T-helper 1 cell treated with Interleukin-12 subunit alpha and Interleukin-12 subunit beta and Interleukin-4 antibody, amounts not matched to agents 30 μg/mL and 1 μg/mL, for 36 hours (primary cell): ENCODE results near the gene LHPP.

Experiments used
- H3K27ac Mint-ChIP-seq: one replicate; pipeline ENCODE4 v1.8.0; 2021; ENCODE audit warnings: mild to moderate bottlenecking, mixed read lengths
- H3K27me3 Mint-ChIP-seq: one replicate; pipeline ENCODE4 v1.8.0; 2021; ENCODE audit warnings: low read depth, mixed read lengths
- H3K36me3 Mint-ChIP-seq: one replicate; pipeline ENCODE4 v1.8.0; 2021; ENCODE audit warnings: low read depth, mixed read lengths
- H3K4me1 Mint-ChIP-seq: one replicate; pipeline ENCODE4 v1.8.0; 2021; ENCODE audit warnings: low read depth, mixed read lengths
- H3K4me3 Mint-ChIP-seq: one replicate; pipeline ENCODE4 v1.8.0; 2021; ENCODE audit warnings: mild to moderate bottlenecking, moderate library complexity, mixed read lengths
- H3K9me3 Mint-ChIP-seq: one replicate; pipeline ENCODE4 v1.8.0; 2021; ENCODE audit warnings: mixed read lengths

The LHPP gene

DNA sequence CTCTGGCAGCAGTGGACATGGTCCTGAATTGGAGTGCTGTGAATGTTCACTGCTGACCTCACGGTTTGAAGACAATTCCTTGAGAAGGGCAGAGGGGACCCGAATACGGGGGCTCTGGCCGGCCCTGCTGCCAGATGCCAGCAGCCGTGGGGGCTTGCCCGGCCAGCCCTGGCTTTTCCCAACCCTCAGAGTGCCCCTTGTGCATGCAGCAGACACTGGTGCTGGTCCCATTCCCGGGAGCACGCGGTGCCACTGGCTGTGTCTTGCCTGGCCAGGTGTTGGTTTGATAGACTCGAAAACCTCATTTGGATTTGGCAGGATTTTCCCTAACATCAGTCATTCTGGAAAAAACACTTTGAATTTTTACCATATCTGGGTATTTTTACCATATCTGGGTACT is 49.1 kb downstream of the LHPP start:
- H3K9me3 Mint-ChIP-seq = no peaks in the 10 kb centered on the region
- H3K4me1 Mint-ChIP-seq = peaks cover 3% of the 10 kb centered on the region
- H3K27me3 Mint-ChIP-seq = peaks cover 3% of the 10 kb centered on the region
- H3K27ac Mint-ChIP-seq = no peak overlapping the region
- no peak overlapping the region for H3K4me3 Mint-ChIP-seq
- H3K36me3 Mint-ChIP-seq = no peaks in the 10 kb centered on the region

DNA sequence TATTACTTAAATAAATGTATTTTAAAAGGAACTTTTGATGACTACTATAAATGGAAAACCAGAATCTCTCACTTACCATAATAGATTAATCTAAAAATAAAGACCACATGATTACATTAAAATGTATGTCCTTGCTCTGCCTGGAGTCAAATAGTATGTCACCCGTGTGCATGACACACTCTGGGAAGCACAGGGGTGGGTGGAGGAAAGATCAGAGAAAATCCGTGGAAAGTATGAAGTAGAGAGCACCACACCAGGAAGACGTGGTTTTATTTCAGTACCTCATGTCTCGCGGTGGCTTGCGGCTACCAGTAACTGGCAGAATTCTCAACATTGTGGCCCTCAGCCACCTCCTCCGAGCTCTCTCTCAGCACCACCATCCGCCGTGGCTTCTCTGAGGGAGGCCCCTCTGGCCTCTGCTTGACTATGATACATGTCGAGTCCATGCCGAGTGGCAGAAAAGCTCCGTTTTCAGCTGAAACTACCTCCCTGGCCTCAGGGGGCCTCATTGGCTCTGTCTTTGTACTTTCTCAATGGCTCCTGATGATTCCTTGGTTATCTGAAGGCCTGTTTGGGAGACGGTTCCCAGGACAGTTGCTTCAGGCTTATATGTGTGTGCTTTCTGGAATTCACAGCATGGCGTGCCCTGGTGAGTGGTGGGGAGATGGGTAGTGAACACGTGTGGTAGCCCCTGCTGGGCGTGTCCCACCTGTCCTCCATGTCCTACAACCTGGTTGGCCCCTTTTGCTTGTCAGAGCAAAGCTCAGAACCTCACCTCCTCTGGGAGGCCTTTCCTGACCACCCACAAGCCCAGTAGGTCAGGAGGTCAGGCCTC is 49.8 kb downstream of the LHPP start:
- peaks cover 3% of the 10 kb centered on the region for H3K27me3 Mint-ChIP-seq
- H3K4me1 Mint-ChIP-seq = peaks cover 3% of the 10 kb centered on the region
- no peak overlapping the region for H3K4me3 Mint-ChIP-seq
- H3K36me3 Mint-ChIP-seq = no peaks in the 10 kb centered on the region
- no peak overlapping the region for H3K27ac Mint-ChIP-seq
- H3K9me3 Mint-ChIP-seq = no peaks in the 10 kb centered on the region

DNA sequence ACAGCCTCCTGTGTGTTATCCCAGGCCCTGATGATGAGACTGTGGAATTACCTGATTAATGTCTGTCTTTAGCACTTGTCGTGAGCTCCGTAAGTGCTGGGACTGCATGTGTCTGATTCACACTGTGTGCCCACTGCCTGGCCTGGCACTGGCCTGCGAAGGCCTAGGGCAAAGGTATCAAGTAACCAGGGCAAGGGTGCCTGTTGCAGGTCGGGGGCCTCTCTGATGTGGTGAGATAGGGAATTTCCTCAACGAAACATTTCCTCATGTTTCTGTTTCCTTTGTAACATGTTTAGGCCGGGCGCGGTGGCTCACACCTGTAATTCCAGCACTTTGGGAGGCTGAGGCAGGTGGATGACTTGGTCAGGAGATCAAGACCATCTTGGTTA is 50.4 kb downstream of the LHPP start:
- H3K36me3 Mint-ChIP-seq = no peaks in the 10 kb centered on the region
- no peaks in the 10 kb centered on the region for H3K9me3 Mint-ChIP-seq
- no peak overlapping the region for H3K27ac Mint-ChIP-seq
- H3K4me1 Mint-ChIP-seq = peaks cover 3% of the 10 kb centered on the region
- no peak overlapping the region for H3K4me3 Mint-ChIP-seq
- peaks cover 3% of the 10 kb centered on the region for H3K27me3 Mint-ChIP-seq

DNA sequence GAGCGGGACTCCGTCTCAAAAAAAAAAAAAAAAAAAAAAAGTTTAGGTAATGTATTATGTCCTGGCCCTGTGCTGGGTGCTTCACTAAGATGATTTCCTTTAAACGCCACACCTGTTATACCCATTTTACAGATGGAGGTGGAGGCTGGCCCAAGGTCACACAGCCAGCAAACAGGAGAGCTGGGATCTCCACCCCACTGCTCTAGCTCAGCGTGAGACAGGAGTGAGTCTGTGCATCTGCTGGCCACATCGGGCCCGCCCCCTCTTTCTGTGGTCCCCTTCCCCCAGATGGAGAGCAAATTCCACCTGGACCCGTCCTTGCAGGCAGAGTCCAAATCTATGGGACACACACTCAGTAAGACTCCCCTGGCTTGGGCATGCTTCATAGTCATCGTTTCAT is 51.0 kb downstream of the LHPP start:
- peaks cover 3% of the 10 kb centered on the region for H3K27me3 Mint-ChIP-seq
- H3K36me3 Mint-ChIP-seq = no peaks in the 10 kb centered on the region
- no peaks in the 10 kb centered on the region for H3K9me3 Mint-ChIP-seq
- no peak overlapping the region for H3K4me3 Mint-ChIP-seq
- H3K4me1 Mint-ChIP-seq = peaks cover 3% of the 10 kb centered on the region
- H3K27ac Mint-ChIP-seq = no peak overlapping the region

DNA sequence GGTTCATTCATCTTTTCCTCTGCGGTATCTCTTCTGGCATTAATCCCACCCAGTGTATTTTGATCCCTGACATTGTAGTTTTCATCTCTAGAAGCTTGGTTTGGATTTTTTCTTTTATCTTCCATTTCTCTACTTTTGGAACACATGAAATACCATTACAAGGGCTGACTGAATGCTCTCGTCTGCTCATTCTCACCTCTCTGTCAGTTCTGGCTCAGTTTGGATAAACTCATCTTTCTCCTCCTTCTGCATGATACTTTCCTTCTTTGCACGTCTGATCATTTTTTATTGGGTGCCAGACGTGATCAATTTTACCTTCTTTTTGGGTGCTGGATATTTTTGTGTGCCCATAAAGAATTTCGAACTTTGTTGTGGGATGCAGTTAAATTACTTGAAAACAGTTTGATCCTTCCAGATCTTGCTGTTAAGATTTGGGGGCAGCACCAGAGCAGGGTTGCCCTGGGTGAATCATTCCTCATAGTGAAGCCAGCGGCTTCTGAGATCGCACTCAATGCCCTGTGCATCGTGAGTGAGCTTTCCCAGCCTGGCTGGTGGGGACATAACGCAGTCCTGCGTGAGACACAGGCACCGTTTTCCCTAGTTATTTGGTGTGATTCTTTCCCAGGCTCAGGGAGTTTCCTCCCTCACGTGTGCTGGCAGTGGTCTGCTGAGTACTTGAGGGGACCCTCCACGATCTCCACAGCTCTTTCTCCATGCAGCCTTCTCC is 53.8 kb downstream of the LHPP start:
- Mint-ChIP-seq H3K4me3 (no peak overlapping the region), H3K4me1 (peaks cover 3% of the 10 kb centered on the region), H3K27me3 (peaks cover 3% of the 10 kb centered on the region), H3K36me3 (no peaks in the 10 kb centered on the region), H3K9me3 (no peaks in the 10 kb centered on the region), H3K27ac (no peak overlapping the region)

DNA sequence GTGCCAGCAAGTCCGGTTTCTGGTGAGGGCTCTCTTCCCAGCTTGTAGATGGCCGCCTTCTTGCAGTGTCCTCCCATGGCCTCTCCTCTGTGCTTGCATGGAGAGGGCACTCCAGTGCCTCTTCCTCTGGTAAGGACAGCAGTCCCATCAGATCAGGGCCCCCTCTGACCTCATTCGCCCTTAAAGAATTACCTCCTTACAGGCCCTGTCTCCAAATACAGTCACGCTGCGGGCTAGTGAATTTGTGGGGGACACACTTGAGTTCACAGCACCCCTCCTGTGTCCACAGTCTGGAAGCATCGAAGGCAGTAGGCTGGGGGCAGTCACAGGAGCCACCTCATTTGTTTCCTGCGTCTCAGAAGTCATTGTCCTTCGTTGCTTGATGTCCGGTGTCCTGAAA is 54.6 kb downstream of the LHPP start:
- H3K4me3 Mint-ChIP-seq = no peak overlapping the region
- H3K36me3 Mint-ChIP-seq = no peaks in the 10 kb centered on the region
- no peak overlapping the region for H3K27ac Mint-ChIP-seq
- no peaks in the 10 kb centered on the region for H3K9me3 Mint-ChIP-seq
- H3K27me3 Mint-ChIP-seq = peaks cover 3% of the 10 kb centered on the region
- H3K4me1 Mint-ChIP-seq = peaks cover 2% of the 10 kb centered on the region

DNA sequence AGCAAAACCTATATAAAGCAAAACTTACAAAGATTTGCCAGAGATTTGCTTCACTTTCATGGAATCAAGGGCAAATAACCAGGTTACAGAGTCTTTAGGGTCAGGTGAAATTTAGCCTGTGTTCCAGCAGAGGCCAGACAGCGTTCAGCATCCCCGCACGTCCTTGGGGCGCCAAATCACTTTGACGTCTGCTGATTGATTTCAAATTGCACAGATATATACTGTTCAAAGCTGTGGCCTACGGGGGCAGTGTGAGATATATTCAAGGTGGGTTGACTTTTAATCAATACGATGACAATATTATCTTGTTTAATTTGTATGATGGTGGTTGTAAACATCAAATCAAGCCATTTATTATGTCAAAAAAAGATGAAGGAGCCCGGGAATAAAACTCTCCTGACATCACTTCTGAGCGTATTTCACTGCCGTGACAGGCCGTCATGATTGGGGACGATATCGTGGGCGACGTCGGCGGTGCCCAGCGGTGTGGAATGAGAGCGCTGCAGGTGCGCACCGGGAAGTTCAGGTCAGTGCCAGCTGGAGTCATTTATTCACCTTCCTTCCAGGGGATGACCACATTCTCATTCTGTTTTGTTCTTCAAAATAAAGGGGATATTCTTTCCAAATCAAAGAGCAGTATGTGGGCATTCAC is 55.2 kb downstream of the LHPP start:
- no peak overlapping the region for H3K27ac Mint-ChIP-seq
- peaks cover 3% of the 10 kb centered on the region for H3K27me3 Mint-ChIP-seq
- no peaks in the 10 kb centered on the region for H3K4me1 Mint-ChIP-seq
- H3K36me3 Mint-ChIP-seq = no peaks in the 10 kb centered on the region
- H3K9me3 Mint-ChIP-seq = no peaks in the 10 kb centered on the region
- no peak overlapping the region for H3K4me3 Mint-ChIP-seq

DNA sequence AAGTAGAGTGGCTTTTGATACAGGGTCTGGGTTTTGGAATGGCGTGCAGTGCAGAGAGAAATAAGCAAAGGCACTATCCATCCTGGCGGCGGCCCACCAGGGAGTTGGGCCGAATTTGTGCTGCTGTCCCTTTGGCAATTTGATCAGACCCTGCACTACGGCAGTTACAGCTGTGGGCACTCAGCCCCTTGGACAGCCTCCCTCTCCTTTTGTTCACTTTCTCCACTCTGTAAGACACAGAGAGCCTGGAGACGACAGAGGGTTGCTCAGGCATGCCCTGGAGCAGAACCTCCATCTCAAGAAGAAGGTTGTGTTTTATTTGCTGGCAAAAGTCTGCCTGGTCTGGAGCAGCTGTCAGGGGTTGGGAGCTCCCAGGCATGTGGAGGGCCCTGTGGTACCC is 55.8 kb downstream of the LHPP start:
- H3K27ac Mint-ChIP-seq = no peak overlapping the region
- peaks cover 3% of the 10 kb centered on the region for H3K27me3 Mint-ChIP-seq

DNA sequence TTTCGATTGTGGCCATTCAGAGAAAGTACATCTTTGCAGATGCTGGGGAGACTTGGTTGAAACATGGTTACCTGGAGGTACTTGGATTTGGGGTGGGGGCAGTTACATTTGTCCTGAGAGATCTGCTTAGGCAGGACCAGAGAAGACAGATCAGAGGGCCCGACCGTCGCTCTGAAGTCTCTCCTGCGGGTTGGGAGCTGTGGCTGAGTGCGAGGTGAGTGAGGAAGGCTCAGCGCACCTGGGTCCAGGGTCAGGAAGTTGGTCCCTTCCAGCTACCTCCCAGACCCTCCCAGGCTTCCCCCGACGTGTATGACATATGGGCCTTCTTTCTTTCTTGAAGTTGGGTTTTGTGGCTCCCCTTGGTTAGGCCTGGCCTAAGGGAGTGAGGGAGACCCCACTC is 56.3 kb downstream of the LHPP start:
- Mint-ChIP-seq H3K9me3 (no peaks in the 10 kb centered on the region), H3K27ac (no peak overlapping the region)

More for the DNA sequence above, 55.8 kb downstream of the LHPP start:
- no peaks in the 10 kb centered on the region for H3K36me3 Mint-ChIP-seq
- no peak overlapping the region for H3K4me3 Mint-ChIP-seq
- no peaks in the 10 kb centered on the region for H3K4me1 Mint-ChIP-seq
- no peaks in the 10 kb centered on the region for H3K9me3 Mint-ChIP-seq

DNA sequence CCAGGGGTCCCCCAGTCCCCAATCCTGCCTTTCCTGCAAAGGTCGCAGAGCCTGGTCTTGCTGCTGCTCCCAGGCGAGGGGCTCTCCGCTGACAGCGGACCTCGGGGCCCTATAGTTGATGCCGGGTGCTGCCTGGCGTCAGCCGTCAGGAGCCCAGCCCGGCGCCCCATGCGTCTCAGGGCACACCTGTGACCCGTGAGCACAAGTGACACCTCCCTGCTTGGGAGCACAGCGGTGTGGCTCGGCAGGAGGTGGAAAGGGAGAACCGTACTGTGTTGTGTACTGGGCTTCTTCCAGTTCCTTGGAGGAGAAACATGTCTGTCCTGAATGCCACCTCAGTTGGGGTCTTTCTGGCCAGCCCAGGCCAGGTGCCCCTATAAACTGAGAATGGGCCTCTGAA is 56.7 kb downstream of the LHPP start:
- Mint-ChIP-seq H3K4me3 (no peak overlapping the region), H3K27ac (no peak overlapping the region), H3K36me3 (no peaks in the 10 kb centered on the region), H3K27me3 (peaks cover 3% of the 10 kb centered on the region), H3K4me1 (no peaks in the 10 kb centered on the region), H3K9me3 (no peaks in the 10 kb centered on the region)

More for the DNA sequence above, 56.3 kb downstream of the LHPP start:
- Mint-ChIP-seq H3K36me3 (no peaks in the 10 kb centered on the region), H3K27me3 (peaks cover 3% of the 10 kb centered on the region), H3K4me1 (no peaks in the 10 kb centered on the region), H3K4me3 (no peak overlapping the region)

DNA sequence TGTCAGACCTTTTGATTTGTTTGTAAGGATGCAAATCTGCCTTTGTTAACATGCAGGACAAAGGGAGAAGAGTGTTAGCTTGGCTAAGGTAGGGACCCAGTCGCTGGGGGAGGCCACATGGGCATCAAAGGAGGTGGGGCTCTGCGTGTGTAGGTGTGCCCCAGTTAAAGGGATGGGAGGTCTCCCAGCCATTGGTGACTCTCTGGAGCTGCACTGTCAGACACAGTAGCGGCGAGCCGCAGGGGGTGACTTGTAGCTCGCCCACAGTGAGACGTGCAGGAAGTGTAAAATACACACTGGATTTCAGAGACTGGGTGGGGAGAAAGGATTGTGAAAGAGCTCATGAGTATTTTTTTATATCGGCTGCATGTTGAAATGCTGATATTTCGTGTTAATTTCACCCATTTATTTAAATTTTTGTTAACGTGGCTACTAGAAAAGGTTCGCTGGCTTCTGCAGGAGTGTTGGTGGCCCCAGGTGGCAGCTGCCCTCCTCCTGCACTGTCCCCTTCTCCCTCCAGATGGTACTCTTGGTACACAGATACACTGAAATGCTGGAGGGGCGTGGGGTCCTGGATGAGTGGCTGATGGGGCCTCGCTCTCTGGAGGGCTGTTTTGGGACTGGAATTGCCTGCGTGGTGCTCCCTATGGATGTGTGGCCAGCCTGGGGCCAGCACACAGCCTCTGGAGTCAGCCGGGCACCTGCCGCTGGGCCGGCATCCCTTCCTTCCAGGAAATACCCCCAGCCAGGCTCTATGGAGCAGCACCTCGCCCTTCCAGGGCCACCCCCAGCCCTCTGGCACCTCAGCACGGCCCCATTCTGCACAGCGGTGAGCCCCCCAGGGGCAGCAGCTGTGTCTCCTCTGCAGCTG is 59.2 kb downstream of the LHPP start:
- no peaks in the 10 kb centered on the region for H3K9me3 Mint-ChIP-seq
- no peak overlapping the region for H3K4me3 Mint-ChIP-seq
- H3K27me3 Mint-ChIP-seq = no peaks in the 10 kb centered on the region
- H3K27ac Mint-ChIP-seq = no peak overlapping the region
- H3K36me3 Mint-ChIP-seq = no peaks in the 10 kb centered on the region
- no peaks in the 10 kb centered on the region for H3K4me1 Mint-ChIP-seq

DNA sequence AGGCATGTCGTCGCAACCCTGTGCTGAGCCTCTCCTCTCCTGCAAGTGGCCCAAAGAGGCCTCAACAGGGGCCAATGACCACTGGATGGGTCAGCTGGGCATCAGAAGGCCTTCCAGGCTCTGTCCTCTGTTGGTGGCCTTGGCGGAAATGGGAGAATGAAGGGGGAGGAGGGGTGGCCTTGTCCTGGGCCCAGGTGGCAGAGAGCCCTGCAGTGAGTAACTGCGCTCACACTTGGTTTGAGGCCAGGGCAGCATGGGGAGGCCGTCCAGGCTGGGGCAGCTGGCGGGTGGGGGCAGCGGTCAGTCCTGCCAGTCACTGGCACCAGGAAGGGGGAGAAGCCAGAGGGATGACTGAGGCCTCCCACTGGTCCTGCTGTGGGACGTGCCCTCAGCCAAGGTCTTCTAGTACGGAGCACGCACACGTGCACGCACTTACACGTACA is 59.8 kb downstream of the LHPP start:
- Mint-ChIP-seq H3K9me3 (no peaks in the 10 kb centered on the region), H3K4me1 (no peaks in the 10 kb centered on the region), H3K4me3 (no peak overlapping the region), H3K27ac (no peak overlapping the region), H3K36me3 (no peaks in the 10 kb centered on the region), H3K27me3 (no peaks in the 10 kb centered on the region)

DNA sequence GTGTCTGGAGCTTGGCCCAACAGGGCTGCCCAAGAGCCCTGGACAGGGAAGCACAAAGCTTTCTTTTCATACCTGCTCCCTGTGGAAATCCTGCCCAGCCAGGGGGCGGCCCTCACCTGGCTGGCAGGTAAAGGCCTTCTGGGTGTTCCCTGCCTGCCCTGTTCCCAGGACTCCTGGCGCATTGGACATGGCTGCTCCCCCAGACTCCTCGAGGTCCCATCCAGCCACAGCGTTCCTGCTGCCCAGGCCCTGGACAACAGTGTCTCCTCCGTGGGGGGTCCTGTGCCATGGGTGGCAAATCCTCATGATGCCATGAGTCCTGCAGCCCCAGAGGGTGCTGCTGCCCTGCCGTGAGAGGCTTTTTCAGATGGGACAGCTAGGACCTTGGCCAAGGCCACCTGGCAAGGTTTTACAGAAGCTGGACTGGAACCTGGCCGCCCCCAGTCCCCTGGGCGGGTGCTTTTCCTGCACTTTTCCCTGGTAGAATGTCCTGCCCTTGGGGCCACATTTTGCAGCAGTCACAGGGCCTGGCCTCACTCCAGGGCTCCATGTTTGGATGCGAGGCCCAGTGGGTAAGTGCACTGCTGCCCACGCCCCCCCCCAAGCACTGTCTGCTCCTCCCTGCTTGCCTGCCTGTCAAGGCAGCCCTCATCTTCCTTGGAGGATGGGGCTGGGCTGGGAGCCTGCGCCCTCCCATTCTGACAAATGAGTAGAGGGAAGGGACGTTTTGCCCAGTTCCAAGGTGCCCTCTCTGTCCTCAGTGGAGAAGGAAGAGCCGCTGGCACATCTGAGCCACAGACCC is 60.7 kb downstream of the LHPP start:
- H3K9me3 Mint-ChIP-seq = no peaks in the 10 kb centered on the region
- no peak overlapping the region for H3K27ac Mint-ChIP-seq
- H3K4me1 Mint-ChIP-seq = no peaks in the 10 kb centered on the region
- no peak overlapping the region for H3K4me3 Mint-ChIP-seq
- H3K27me3 Mint-ChIP-seq = no peaks in the 10 kb centered on the region
- H3K36me3 Mint-ChIP-seq = no peaks in the 10 kb centered on the region
